ENCODE data around the gene MYO18A.

Gene MYO18A

GRCh38 chr17:29076087-29076486, 104.1 kb downstream of the MYO18A start:
- Histone ChIP-seq H3K4me3 (ENCODE audit: low read depth, low read length) (no peak overlapping the region), H3K9ac (no peak overlapping the region), H2AFZ (no peak overlapping the region), H3K9me3 (ENCODE audit: control insufficient read depth, low read length) (no peaks in the 10 kb centered on the region), H3K27ac (no peak overlapping the region), H3K79me2 (no peaks in the 10 kb centered on the region), H3K4me2 (ENCODE audit: low read length) (no peak overlapping the region), H3K27me3 (ENCODE audit: control insufficient read depth, insufficient read depth, low read length) (no peaks in the 10 kb centered on the region), H3K36me3 (ENCODE audit: control insufficient read depth, insufficient read depth, low read length) (no peaks in the 10 kb centered on the region), H3K4me1 (peaks cover 3% of the 10 kb centered on the region)
- TF ChIP-seq, protein P1, sequence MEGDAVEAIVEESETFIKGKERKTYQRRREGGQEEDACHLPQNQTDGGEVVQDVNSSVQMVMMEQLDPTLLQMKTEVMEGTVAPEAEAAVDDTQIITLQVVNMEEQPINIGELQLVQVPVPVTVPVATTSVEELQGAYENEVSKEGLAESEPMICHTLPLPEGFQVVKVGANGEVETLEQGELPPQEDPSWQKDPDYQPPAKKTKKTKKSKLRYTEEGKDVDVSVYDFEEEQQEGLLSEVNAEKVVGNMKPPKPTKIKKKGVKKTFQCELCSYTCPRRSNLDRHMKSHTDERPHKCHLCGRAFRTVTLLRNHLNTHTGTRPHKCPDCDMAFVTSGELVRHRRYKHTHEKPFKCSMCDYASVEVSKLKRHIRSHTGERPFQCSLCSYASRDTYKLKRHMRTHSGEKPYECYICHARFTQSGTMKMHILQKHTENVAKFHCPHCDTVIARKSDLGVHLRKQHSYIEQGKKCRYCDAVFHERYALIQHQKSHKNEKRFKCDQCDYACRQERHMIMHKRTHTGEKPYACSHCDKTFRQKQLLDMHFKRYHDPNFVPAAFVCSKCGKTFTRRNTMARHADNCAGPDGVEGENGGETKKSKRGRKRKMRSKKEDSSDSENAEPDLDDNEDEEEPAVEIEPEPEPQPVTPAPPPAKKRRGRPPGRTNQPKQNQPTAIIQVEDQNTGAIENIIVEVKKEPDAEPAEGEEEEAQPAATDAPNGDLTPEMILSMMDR (IDR thresholded peaks at IDR 0.05) = no peak

GRCh38 chr17:29074488-29074887, 105.7 kb downstream of the MYO18A start:
- H3K27me3 ChIP-seq (ENCODE audit: control insufficient read depth, insufficient read depth, low read length) = no peaks in the 10 kb centered on the region
- no peaks in the 10 kb centered on the region for H3K36me3 ChIP-seq (ENCODE audit: control insufficient read depth, insufficient read depth, low read length)
- H3K4me3 ChIP-seq (ENCODE audit: low read depth, low read length) = no peak overlapping the region
- H3K9me3 ChIP-seq (ENCODE audit: control insufficient read depth, low read length) = no peaks in the 10 kb centered on the region
- H3K79me2 ChIP-seq = no peaks in the 10 kb centered on the region
- TF ChIP-seq, protein P1 (IDR thresholded peaks at IDR 0.05) = no peak
- no peak overlapping the region for H3K4me2 ChIP-seq (ENCODE audit: low read length)
- no peak overlapping the region for H3K9ac ChIP-seq
- no peak overlapping the region for H3K27ac ChIP-seq
- H2AFZ ChIP-seq = no peak overlapping the region
- peaks cover 3% of the 10 kb centered on the region for H3K4me1 ChIP-seq

DNA sequence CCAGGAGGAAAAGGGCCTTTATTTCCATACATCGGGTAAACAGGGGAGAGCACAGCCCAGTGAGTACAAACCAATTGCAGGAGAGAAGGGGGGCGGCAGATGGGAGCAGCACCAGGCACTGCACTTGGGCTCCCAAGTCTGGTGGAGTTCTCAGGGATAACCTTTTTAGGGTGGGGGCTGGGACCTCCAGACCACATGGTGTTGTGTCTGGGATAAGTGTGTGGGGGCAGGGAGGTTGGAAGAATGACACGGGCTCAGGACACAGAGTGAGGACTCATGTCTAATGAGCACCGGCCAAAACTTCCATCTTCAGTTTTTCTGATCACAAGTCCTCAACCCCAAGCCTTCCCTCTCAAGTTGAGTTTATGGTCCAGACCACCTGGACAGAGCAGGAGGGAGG, 106.7 kb downstream of the MYO18A start:
- Histone ChIP-seq H3K36me3 (ENCODE audit: control insufficient read depth, insufficient read depth, low read length) (no peaks in the 10 kb centered on the region), H3K27ac (no peak overlapping the region), H3K27me3 (ENCODE audit: control insufficient read depth, insufficient read depth, low read length) (no peaks in the 10 kb centered on the region), H3K9ac (no peak overlapping the region), H3K4me3 (ENCODE audit: low read depth, low read length) (no peak overlapping the region), H3K79me2 (no peaks in the 10 kb centered on the region), H3K9me3 (ENCODE audit: control insufficient read depth, low read length) (no peaks in the 10 kb centered on the region), H3K4me2 (ENCODE audit: low read length) (no peak overlapping the region), H3K4me1 (peaks cover 3% of the 10 kb centered on the region), H2AFZ (no peak overlapping the region)
- TF ChIP-seq, protein P1 (IDR thresholded peaks at IDR 0.05) = no peak

- Histone ChIP-seq H3K4me1 (peaks cover 3% of the 10 kb centered on the region), H3K9me3 (ENCODE audit: control insufficient read depth, low read length) (no peaks in the 10 kb centered on the region), H3K4me3 (ENCODE audit: low read depth, low read length) (no peak overlapping the region), H3K9ac (no peak overlapping the region), H2AFZ (no peak overlapping the region), H3K36me3 (ENCODE audit: control insufficient read depth, insufficient read depth, low read length) (no peaks in the 10 kb centered on the region), H3K27ac (no peak overlapping the region), H3K4me2 (ENCODE audit: low read length) (no peak overlapping the region), H3K27me3 (ENCODE audit: control insufficient read depth, insufficient read depth, low read length) (no peaks in the 10 kb centered on the region), H3K79me2 (no peaks in the 10 kb centered on the region)
- TF ChIP-seq, protein P1 (IDR thresholded peaks at IDR 0.05) = no peak
Observed at GRCh38 chr17:29073045-29073444, 107.2 kb downstream of the MYO18A start.

DNA sequence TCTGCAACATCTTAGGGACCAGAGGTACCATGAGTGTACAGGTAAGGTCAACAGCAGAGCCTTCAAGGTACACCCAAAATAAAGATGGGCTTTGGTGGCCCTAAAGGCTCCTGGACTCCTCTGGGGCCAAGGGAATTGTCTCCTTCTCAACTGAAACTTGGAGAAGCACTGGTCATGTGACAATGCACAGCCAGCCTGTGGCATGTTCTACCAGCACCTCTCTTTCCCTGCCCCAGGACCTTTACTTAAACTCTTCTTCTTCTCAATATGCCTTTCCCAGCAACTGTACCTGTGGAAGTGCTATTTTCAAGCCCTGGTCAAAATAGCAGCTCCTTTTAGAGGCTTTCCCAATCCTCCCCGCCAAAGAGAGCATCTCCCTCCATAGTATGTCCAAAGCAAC, 108.9 kb downstream of the MYO18A start:
- Histone ChIP-seq H3K9ac (no peak overlapping the region), H3K36me3 (ENCODE audit: control insufficient read depth, insufficient read depth, low read length) (no peaks in the 10 kb centered on the region), H2AFZ (no peak overlapping the region), H3K27ac (no peak overlapping the region), H3K27me3 (ENCODE audit: control insufficient read depth, insufficient read depth, low read length) (no peaks in the 10 kb centered on the region), H3K4me1 (no peaks in the 10 kb centered on the region), H3K9me3 (ENCODE audit: control insufficient read depth, low read length) (no peaks in the 10 kb centered on the region), H3K79me2 (no peaks in the 10 kb centered on the region), H3K4me2 (ENCODE audit: low read length) (no peak overlapping the region), H3K4me3 (ENCODE audit: low read depth, low read length) (no peak overlapping the region)
- TF ChIP-seq, protein P1 (IDR thresholded peaks at IDR 0.05) = no peak

Data from parathyroid adenoma (tissue), 2 donors.